MCF 10A (cell line): ENCODE measurements around the gene SPEF2. TPM values are rescaled to one million over a fixed set of nuclear protein-coding genes. Genes with fewer than 3 reads are reported as not detected.

ENCODE experiments used
- BruUV-seq: library from RNA; stranded (reverse); fragments of 400-500 nt; replicated peaks from 2 replicates; lab custom pipeline; 2021; lab: Mats Ljungman, UMichigan
- CTCF ChIA-PET: fragments of 300-600 bp; sonication (Branson Sonifier 250); formaldehyde crosslinking; extraction: SDS; loops from one replicate; lab custom pipeline; 2021; ENCODE audit warnings: antibody characterized with exemption, inconsistent platforms; lab: Yijun Ruan, JAX
- POLR2A ChIA-PET: fragments of 300-600, 350-650 bp; sonication (Branson Sonifier 250); formaldehyde crosslinking; extraction: SDS; loops from one replicate; lab custom pipeline; 2020; ENCODE audit warnings: antibody characterized with exemption, inconsistent platforms; lab: Yijun Ruan, JAX
- DNase-seq: peaks from one replicate; pipeline ENCODE4 v3.0.0-alpha.2; 2018; ENCODE audit not compliant: unreplicated experiment
- H3K27ac Mint-ChIP-seq: one replicate; pipeline ENCODE4 v1.8.0; 2022; ENCODE audit warnings: mild to moderate bottlenecking, low read depth, mixed read lengths; ENCODE audit not compliant: unreplicated experiment
- H3K27me3 Mint-ChIP-seq: one replicate; pipeline ENCODE4 v1.8.0; 2022; ENCODE audit warnings: mixed read lengths; ENCODE audit not compliant: insufficient read depth, unreplicated experiment
- H3K36me3 Mint-ChIP-seq: one replicate; pipeline ENCODE4 v1.8.0; 2022; ENCODE audit warnings: mild to moderate bottlenecking, moderate library complexity, mixed read lengths; ENCODE audit not compliant: insufficient read depth, unreplicated experiment
- H3K4me1 Mint-ChIP-seq: one replicate; pipeline ENCODE4 v1.8.0; 2022; ENCODE audit warnings: mixed read lengths; ENCODE audit not compliant: insufficient read depth, unreplicated experiment
- H3K4me3 Mint-ChIP-seq: one replicate; pipeline ENCODE4 v1.8.0; 2022; ENCODE audit warnings: mild to moderate bottlenecking, moderate library complexity, mixed read lengths; ENCODE audit not compliant: unreplicated experiment
- H3K9me3 Mint-ChIP-seq: one replicate; pipeline ENCODE4 v1.8.0; 2022; ENCODE audit warnings: mixed read lengths; ENCODE audit not compliant: unreplicated experiment
- CTCF ChIP-seq: fragments of 200-600 bp; IDR thresholded peaks from one replicate; pipeline ENCODE4 v1.8.0; 2022; ENCODE audit warnings: antibody characterized with exemption, mild to moderate bottlenecking; ENCODE audit not compliant: unreplicated experiment
- intact Hi-C: fragments of 100-400 bp; cut with micrococcal nuclease; formaldehyde crosslinking; loops from 2 replicates; pipeline ENCODE4 v1.14.1; 2022
- total RNA-seq: library from RNA; stranded (reverse); gene quantifications from 2 replicates; pipeline ENCODE4 v1.2.3, GENCODE V29; 2022

Gene SPEF2
- total RNA-seq, 1 experiment from 2014 or later, result 5.3 TPM

- Mint-ChIP-seq H3K27me3 (no peaks in the 10 kb centered on the region), H3K36me3 (no peaks in the 10 kb centered on the region), H3K4me1 (no peaks in the 10 kb centered on the region), H3K9me3 (no peaks in the 10 kb centered on the region), H3K27ac (no peak overlapping the region), H3K4me3 (no peak overlapping the region)
- no peak for DNase-seq
- intact Hi-C loops, result no loop called here
- BruUV-seq, result no TSS peak
- ChIA-PET POLR2A (no interaction called here), CTCF (interaction anchor here (0.7 to 1.1 kb wide), 2 partner anchors 95 to 164 kb away, joined by 3 to 4 read pairs; no protein-coding TSS in a partner anchor)
- no peak for TF ChIP-seq CTCF
Measured at GRCh38 chr5:35832762-35833161, 215.1 kb downstream of the SPEF2 start.

- intact Hi-C loops, result no loop called here
- no peaks in the 10 kb centered on the region for H3K9me3 Mint-ChIP-seq
- POLR2A ChIA-PET, result no interaction called here
- H3K4me3 Mint-ChIP-seq, result no peak overlapping the region
- no peak for DNase-seq
- CTCF ChIA-PET, result interaction anchor here (0.5 to 1.1 kb wide), 3 partner anchors 94 to 652 kb away, joined by 3 to 4 read pairs (median 3); no protein-coding TSS in a partner anchor
- no peaks in the 10 kb centered on the region for H3K36me3 Mint-ChIP-seq
- TF ChIP-seq CTCF, result no peak
- no peak overlapping the region for H3K27ac Mint-ChIP-seq
- H3K4me1 Mint-ChIP-seq, result peaks cover 1% of the 10 kb centered on the region
- no TSS peak for BruUV-seq
- H3K27me3 Mint-ChIP-seq, result no peaks in the 10 kb centered on the region
Measured at GRCh38 chr5:35833224-35833623, 215.6 kb downstream of the SPEF2 start.

- intact Hi-C loops, result no loop called here
- DNase-seq, result no peak
- no peaks in the 10 kb centered on the region for H3K27me3 Mint-ChIP-seq
- BruUV-seq, result no TSS peak
- H3K4me1 Mint-ChIP-seq, result peaks cover 8% of the 10 kb centered on the region
- POLR2A ChIA-PET, result no interaction called here
- no peaks in the 10 kb centered on the region for H3K9me3 Mint-ChIP-seq
- H3K27ac Mint-ChIP-seq, result no peak overlapping the region
- CTCF ChIA-PET, result no interaction called here
- no peak for TF ChIP-seq CTCF
- no peaks in the 10 kb centered on the region for H3K36me3 Mint-ChIP-seq
- H3K4me3 Mint-ChIP-seq, result no peak overlapping the region
Measured at GRCh38 chr5:35835796-35836742, 218.4 kb downstream of the SPEF2 start.

- POLR2A ChIA-PET, result no interaction called here
- Mint-ChIP-seq H3K4me1 (peaks cover 8% of the 10 kb centered on the region), H3K36me3 (no peaks in the 10 kb centered on the region), H3K9me3 (no peaks in the 10 kb centered on the region), H3K4me3 (no peak overlapping the region), H3K27me3 (no peaks in the 10 kb centered on the region), H3K27ac (no peak overlapping the region)
- intact Hi-C loops, result no loop called here
- CTCF ChIA-PET, result no interaction called here
- DNase-seq, result no peak
- TF ChIP-seq CTCF, result no peak
- BruUV-seq, result no TSS peak
Measured at GRCh38 chr5:35838370-35839042, 220.8 kb downstream of the SPEF2 start.
